LHCN-M2 (cell line): Measurements from ENCODE around the gene RFX4. TPM values are rescaled to one million over a fixed set of nuclear protein-coding genes. Genes with fewer than 3 reads are reported as not detected.
"Not testable (repeated sequence)": the region's sequence is repeated elsewhere in the genome, so short reads cannot be mapped to it uniquely, and the experiment has no call there.

Experiments used
- DNase-seq: peaks from one replicate; pipeline ENCODE4 v3.0.0-alpha.2; 2012; ENCODE audit warnings: low read depth
- total RNA-seq: library from RNA; depleted of rRNA; stranded (reverse); fragments of >200 nt; gene quantifications from 2 replicates; pipeline ENCODE4 v1.2.3, GENCODE V29; 2014

The RFX4 gene
- total RNA-seq, 1 experiment from 2014 or later = not detected

- no peak for DNase-seq
Observed at GRCh38 chr12:106724934-106725333, 142.1 kb downstream of the RFX4 start.

GRCh38 chr12:106726603-106727202, 143.9 kb downstream of the RFX4 start:
- not testable (repeated sequence) for DNase-seq

- no peak for DNase-seq
Observed at GRCh38 chr12:106729611-106730010, 146.8 kb downstream of the RFX4 start.

DNA sequence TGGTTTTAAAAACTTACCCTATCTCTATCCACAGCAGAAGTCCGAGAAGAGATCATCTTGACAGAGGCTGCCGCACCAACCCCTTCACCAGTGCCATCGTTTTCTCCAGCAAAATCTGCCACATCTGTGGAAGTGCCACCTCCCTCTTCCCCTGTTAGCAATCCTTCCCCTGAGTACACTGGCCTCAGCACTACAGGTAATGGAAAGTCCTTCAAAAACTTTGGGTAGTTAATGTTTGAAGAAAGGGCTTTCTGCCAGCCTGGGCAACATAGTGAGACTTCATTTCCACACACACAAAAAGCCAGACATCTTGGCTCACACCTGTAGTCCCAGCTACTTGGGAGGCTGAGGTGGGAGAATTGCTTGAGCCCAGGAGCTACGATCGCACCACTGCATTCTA, 150.1 kb downstream of the RFX4 start:
- no peak for DNase-seq

DNA sequence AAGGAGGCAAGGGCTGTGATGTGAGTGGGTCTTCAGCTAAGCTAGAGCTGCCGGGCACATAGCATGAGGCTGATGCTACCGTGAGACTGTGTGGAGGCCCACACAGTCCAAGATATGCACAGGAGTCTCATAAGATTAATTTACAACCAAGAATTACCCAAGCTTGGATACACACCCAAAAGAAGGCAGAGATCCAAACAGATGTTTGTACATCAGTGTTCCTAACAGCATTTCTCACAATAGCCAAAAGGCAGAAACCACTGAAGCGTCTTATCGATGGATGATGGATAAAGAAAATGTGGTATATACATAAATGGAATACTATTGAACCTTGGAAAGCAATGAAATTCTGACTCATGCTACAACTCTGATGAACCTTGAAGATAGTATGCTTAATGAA, 150.9 kb downstream of the RFX4 start:
- no peak for DNase-seq

- peak; percentile 39 for DNase-seq
Observed at GRCh38 chr12:106736051-106736957, 153.5 kb downstream of the RFX4 start.

GRCh38 chr12:106739318-106739717, 156.5 kb downstream of the RFX4 start:
- no peak for DNase-seq

DNA sequence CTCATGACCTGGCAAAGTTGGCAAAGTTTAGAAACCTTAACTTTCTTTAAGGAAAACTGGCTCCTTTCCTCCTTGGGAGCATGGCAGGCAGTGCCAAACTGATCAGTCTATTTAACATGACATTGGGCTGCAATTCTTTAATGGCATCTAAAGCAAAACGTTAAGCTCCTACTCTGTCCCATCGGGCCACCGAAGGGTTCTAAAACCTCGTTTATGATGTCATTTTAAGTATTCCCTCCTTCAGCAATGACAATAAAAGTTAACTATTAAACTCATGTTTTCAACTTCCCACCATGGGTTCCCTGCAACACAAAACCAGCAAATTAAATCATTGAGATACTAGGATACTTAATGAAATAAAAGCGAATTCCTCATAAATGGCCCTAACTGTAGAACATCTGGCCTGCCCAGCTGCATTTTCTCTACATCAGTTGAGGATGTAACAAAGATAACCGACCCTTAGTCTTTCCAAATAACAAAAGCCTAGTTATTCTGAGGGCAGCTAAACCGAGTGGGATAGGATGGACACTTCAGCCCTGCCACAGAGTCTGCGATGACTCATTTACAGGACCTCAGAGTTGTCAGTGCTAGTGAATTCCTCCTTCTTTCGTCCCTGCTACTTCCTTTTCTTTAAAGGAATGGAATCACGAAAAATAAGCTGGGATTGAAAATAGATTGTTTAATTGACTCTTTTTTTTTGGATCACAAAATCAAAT, 157.2 kb downstream of the RFX4 start:
- peak; percentile 26 for DNase-seq

- no peak for DNase-seq
Observed at GRCh38 chr12:106740818-106741217, 158.0 kb downstream of the RFX4 start.

DNA sequence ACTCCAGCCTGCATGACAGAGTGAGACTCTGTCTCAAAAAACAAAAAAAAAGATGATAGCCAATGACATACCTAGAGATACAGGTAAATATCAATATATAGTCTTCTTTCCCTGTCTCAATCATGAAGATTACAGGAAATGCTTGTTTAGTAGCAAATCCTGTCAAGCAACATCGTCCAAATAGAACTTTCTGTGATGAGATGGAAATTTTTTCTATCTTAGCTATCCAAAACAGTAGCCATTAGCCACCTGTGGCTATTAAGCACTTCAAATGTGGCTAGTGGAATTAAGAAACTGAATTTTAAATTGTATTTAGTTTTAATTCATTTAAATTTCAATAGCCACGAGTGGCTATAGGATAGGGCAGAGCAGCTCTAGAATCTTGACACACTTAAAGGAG, 158.4 kb downstream of the RFX4 start:
- DNase-seq = no peak

GRCh38 chr12:106743270-106743988, 160.6 kb downstream of the RFX4 start:
- DNase-seq = no peak

DNA sequence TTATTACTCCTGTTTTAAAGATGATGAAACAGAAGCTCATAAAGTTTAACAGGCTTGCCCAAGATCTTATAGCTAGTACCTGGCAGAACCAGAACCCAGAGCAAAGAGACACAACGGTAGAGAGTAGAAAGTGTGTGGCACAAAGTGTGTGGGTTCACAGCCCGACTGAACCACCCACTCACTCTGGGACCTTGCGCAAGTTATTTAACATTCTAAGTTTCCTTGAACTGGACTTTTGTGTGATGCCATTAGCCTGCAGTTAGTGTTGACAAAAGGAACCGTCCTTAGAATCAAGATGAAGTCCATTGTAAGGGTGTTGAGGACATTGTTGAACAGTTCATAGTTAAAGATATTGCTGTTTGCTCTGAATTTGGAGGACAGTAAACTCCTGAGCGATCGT, 161.8 kb downstream of the RFX4 start:
- no peak for DNase-seq

DNA sequence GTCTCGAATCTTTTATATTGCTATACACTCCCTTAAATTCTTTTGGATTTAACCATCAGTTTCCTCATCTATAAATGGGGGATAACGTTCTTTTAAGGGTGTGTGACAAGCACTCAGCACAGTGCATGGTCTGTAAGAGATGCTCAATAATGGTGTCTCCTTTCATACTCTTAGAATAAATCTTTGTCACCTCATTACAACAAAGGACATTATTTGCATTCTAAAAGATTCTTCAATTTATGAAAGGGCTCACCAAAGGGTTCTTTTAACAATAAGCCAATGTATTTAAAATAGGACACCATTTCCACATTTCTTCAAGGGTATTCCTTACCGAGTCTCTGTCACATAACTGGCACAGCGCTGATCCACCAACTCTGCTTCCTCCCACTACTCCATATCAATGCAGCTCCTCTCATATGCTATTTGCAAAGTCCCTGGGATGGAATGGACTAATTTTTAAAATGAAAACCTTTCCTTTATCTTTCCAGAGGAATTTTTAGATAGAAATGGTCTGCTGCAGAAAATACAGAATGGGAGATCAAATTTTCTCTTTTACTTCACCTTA, 162.5 kb downstream of the RFX4 start:
- DNase-seq = no peak

- no peak for DNase-seq
Observed at GRCh38 chr12:106747973-106748436, 165.2 kb downstream of the RFX4 start.

GRCh38 chr12:106750524-106750923, 167.7 kb downstream of the RFX4 start:
- DNase-seq = no peak

GRCh38 chr12:106753526-106753925, 170.7 kb downstream of the RFX4 start:
- no peak for DNase-seq

DNA sequence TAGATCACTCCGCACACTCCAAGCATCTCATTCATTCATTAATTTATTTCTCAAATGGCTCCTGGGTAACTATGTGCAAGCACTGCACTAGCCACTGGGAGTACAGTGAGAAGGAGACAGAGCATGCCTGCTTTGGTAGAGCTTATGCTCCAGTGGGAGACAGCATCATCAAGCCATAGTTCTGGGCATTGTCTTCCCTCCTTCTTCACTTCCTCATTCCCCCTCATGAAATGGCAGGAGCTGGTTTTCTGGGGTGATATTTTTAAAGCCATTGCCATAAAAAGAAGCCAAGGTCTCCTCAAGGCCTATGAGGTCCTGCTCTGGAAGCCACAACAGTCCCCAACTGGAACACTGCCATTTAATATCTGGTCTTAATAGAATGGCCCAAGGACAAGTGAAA, 171.5 kb downstream of the RFX4 start:
- DNase-seq = no peak

GRCh38 chr12:106757623-106758348, 175.0 kb downstream of the RFX4 start:
- DNase-seq = no peak

DNA sequence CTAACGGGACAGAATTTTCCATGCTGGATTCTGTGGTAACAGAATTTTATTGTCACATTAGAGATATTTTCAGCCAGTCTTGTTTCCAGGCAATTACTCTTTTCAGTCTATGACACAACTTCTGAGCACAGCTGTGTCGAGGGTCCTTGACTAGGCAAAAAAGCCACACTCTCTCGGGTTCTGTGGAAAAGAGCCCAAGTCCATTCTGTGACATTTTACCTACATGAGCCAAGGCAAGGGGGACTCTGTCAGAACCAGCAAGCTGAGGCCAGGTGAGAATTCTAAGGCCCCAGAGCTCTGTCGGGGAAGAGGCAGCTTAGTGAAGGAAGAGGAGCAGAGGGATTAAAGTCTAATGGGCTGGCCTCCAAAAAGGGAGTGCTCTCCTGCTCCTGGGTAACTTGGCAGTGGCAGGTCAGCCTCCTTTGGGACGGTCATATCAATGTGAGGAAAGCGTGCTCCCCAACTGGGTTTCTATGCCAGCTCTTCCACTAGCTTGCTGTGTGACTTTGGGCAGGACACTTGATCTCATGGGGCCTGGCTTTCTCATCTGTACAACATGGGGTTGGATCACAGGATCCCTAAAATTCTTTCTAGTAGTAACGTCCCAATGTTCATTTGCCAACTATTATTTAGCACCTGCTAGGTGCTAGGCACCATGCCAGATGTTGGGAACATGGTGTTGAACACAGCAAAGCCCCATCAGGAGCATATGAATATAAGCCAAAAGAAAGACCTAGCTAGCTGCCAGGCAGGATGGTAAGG, 175.7 kb downstream of the RFX4 start:
- no peak for DNase-seq
